GM21576 (cell line): ENCODE data around the gene SRPX2.
A peak's percentile ranks its signal among the peaks of the same experiment; 100 is the strongest.

ENCODE experiments used
- ATAC-seq: cut with Tn5 transposase; IDR thresholded peaks from one replicate; pipeline ENCODE4 v1.9.1; 2021; ENCODE audit warnings: mild to moderate bottlenecking, moderate library complexity; ENCODE audit not compliant: unreplicated experiment

Gene SRPX2, protein sequence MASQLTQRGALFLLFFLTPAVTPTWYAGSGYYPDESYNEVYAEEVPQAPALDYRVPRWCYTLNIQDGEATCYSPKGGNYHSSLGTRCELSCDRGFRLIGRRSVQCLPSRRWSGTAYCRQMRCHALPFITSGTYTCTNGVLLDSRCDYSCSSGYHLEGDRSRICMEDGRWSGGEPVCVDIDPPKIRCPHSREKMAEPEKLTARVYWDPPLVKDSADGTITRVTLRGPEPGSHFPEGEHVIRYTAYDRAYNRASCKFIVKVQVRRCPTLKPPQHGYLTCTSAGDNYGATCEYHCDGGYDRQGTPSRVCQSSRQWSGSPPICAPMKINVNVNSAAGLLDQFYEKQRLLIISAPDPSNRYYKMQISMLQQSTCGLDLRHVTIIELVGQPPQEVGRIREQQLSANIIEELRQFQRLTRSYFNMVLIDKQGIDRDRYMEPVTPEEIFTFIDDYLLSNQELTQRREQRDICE

DNA sequence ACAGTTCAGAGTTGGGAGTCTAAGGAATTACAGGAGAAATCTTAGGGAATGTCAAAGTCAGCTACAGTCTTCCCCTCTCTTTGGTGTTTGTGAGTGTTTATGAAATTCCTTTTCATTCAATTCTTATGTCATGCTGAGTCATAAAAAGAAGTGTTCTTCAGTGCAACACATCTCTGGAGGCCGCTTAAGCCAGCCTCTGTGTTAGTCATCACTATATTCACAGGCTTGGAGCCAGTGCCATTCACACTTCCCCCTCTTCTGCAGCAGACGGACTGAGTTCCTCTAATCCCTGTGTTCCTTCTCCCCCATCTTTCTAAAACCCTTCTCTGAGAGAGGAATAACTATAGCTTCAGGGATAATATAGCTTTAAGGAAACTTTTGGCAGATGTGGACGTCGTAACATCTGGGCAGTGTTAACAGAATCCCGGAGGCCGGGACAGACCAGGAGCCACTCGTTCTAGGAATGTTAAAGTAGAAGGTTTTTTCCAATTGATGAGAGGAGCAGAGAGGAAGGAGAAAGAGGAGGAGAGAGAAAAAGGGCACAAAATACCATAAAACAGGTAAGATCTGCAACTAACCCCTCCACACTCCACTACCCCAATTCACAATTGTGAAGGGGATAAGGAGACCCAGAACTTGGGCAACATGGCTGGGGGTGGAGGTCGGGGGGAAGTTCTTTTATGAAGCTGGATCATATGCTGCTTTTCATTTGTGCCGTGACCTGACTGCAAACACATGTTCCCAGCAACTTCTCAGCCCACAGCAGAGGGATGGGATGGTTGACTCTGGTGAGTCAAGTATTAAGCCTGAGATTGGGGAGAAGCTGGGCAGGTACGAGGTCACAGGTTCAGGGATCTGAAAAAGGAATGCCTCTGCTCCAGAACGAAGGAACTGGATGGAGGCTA, at the start of gene SRPX2:
TSS of gene SRPX2 (plus strand) at position 244 of the 905 bp plus-strand sequence. CDS start 2,124 bp downstream, outside the sequence.
- ATAC-seq = no peak

DNA sequence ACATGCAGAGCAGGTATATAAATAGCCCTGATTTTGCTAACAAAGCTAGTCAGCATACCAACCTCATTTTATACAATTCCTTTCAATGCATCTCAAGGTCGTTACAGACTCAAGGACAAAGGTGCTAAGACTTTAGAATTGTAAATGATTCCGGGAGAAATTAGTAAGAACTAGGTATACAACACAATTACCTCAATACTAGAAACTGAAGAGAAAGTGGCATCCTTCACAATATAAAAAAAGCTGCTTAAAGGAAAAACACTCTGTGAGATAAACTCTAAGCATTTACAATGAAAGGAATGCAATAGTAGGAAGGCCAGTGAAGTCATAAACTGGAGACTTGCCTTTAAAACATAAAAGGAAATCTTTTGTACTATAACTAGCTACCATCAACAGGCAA, 47.4 kb upstream of the SRPX2 start:
- ATAC-seq = no peak

DNA sequence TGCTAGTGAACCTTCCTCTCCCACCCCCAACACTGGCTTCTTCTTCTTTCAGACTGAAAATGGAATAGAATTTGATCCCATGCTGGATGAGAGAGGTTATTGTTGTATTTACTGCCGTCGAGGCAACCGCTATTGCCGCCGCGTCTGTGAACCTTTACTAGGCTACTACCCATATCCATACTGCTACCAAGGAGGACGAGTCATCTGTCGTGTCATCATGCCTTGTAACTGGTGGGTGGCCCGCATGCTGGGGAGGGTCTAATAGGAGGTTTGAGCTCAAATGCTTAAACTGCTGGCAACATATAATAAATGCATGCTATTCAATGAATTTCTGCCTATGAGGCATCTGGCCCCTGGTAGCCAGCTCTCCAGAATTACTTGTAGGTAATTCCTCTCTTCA, 44.5 kb upstream of the SRPX2 start:
- ATAC-seq = no peak

DNA sequence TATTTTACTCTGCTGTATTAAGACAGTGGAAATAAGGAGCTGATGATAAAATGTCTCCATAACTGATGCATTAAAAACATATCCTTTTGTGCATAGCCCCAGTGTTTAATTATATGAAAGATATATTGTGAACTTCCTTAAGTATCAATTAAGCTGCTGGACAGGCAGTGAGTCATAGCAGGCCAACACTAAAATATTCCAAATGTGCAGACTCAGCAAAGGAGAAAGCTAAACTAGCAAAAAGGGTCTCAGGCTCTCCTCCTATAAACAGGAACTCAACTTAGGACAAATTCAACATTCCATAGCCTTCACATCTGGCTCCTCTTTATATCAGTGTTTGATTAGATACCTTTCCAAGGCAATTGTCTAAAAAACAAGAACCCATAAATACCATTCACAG, 43.7 kb upstream of the SRPX2 start:
- no peak for ATAC-seq

DNA sequence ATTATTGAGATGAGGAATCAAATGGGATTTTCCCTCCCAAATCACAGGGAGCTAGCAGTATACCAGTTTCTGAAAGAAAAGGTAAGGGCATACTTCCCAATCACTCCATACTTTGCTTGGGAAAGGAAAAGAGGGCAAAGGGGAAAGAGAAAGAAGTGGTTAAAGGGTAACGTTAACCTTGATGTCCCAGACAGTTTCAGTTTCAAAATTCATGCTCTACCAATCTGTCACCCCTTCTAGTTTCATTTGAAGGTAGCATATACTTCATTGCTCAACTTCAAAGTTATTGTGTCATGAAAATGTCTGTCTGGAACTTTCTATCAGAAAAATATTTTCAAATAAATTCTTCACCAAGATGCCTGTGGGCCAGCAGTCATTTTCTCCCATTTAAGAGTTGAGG, 43.2 kb upstream of the SRPX2 start:
- no peak for ATAC-seq

DNA sequence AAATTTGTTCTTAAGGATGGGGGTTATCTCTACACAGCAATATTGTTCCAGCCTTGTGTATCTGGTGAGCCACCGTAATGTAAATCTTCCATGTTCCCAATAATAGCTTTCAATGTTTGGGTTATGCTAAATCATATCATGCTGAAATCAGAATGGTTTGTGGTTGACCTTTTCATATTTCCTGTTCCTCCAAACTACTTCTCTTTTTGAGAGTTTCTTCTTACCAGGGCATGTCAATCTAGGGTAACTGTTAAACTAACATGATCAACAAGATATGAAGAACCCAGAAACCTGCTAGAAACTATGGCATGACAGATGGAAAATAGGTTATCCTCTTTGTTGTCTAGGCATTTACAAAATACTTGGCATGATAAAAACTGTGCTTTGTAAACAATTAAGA, 37.2 kb upstream of the SRPX2 start:
- no peak for ATAC-seq

DNA sequence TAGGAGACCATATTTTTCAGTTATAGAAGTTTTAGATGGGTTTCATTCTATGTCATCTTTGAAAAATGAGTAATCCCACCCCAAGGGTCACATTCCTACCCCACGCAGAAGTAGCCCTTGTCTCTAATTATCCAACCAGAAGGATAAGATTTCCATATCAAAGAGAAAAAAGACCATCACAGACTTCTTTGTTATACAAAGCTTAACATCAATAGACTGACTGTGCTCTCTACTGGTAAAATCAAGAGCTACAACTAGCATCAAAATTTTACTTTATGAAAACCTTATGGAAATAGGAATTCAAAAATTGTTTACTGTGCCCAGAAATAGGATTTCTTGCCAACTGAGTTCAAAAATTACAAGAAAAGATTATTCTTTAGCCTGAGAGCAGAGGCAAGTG, 34.4 kb upstream of the SRPX2 start:
- ATAC-seq = no peak

DNA sequence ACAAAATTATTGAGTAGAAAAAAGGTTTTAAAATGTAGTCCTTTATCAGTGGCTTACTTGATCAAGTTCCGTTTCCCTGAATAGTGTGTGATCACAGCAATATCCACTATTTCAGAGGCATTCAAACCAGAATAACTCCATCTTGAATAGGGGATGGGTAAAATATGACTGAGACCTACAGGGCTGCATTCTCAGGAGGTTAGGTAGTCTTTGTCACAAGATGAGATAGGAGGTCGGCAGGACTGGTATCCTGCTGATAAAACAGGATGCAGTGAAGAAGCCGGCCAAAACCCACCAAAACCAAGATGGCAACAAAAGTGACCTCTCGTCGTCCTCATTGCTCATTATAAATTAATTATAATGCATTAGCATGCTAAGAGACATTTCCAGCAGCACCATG, 32.0 kb upstream of the SRPX2 start:
- no peak for ATAC-seq

DNA sequence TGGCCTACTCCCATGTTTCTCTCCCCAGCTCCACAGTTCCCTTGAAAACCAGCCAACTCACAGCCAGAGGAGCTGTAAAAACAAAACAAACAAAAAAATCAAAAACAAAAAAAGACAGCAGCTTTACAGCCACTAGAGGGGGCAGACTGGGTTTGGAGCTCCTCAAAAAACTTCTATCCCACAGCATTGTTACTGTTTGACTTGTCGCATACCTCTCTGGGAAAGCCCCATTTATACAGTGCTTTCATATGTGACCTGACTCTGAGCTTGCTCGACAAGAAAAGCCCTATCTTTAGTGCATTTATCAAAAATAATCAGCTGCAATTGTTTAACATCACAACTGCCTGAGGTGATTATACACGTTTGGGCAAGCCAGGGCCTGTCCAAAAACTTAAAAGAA, 29.0 kb upstream of the SRPX2 start:
- peak; percentile 98 for ATAC-seq

DNA sequence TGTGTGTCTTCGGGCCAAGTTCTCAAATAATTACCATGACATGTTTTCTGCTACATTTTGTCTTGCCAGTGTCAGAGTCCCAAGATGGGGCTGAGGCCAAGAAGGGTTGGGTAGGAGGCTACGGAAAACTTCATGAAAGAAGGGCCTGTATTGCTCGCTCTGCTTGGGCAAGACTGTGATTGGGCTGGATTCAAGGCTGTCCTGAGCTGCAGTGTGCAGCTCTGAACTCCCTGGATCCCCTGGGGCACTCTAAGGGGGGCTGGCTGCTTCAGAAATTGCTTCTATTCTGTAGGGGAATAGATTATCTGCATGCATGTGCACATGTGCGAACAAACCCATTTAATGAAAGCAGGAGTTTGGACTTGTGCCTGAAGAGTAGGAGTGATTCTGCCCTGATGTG, 21.0 kb upstream of the SRPX2 start:
- no peak for ATAC-seq

DNA sequence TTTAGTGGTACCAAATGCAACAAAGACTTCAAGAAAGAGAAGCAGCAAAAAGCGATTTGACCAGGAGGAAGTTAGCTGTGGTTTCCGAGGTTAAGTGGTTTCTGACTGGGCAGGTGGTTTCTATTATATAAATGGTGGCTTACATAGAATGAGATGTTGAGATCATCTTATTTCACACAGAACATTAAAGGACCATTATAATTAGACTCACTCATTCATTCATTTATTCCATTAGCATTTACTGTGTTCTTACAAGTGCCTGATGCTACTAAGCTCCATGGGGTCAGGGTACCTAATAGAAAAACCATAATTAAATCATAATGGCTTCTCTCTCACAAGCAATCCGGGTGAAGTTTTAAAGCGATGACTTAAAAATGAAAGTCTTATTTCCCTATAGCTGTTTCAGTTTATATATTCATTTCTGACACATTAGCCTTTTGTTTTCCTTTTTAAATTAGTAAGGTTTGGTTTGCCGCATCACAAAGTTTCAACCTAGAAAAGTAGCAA, 18.0 kb upstream of the SRPX2 start:
- peak; percentile 94 for ATAC-seq

DNA sequence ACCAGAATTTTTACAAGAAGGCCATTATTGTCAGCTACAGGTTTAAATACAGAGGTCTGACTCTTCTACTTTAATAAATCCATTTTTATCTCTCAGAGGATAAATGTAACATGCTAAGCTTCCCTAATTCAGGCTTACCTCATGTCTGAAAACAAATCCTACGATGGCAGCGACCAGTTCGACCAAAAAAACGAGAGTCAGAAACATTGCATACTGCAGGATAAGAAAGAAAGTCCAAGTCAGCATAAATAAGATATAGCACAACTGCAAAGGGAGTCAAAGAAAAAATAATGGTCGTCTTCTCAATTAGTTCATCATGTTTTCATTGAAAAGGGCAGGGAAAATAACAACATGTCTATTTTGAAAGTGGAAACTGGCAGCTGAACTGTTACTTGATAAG, 9.0 kb upstream of the SRPX2 start:
- ATAC-seq = no peak

DNA sequence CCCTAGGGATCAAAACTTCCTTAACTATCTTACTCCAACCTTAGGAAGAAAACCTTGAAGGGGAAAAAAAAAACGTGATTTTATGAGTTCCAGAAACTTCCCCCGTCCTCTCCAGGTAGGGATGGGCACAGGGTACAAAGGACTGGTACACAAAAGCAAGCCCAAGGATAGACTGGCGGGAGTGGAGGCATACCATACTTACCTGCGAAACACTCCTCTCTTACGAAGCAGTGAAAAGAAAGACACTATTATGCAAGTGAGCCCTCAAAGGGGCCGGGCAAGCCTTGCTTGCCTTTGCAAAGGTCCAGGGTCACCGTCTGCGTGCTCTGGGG, 8.0 kb upstream of the SRPX2 start:
- ATAC-seq = no peak

DNA sequence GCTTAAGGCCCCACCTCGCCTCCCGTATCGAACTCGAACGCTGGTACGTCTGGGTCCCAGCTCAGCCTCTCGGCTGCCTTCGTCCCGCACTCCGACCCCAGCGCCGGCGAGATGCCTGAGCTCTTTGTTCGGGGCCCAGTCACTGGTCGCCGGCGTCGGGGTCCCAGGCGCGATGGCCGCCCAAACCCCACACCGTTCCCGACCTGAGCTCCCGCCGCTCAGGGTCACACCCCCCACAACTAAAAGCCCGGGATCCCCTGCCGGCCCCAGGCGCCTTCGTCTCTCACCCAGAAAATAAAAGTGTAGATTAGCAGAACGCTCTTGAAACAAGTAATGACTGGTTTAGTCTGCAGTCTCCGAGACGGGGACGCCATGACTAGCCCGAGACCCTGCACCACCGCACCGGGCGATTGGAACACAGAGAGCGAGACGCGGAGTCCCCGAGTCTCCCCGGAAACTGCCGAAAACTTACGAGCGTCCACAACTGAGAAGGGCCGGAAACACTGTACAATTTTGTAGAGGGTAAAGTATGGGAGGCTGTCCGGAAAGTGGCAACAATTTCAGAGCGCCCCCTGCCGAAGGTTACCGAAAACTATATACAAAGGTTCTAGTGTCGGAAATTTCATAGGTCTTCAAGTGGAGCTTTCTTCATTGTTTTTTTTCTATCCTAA, 7.5 kb upstream of the SRPX2 start, which contains the start of gene TSPAN6:
TSS of gene TSPAN6 (minus strand) at position 486 of the 671 bp plus-strand sequence. CDS start at position 374, 112 bp downstream.
- ATAC-seq = peak; percentile 77

DNA sequence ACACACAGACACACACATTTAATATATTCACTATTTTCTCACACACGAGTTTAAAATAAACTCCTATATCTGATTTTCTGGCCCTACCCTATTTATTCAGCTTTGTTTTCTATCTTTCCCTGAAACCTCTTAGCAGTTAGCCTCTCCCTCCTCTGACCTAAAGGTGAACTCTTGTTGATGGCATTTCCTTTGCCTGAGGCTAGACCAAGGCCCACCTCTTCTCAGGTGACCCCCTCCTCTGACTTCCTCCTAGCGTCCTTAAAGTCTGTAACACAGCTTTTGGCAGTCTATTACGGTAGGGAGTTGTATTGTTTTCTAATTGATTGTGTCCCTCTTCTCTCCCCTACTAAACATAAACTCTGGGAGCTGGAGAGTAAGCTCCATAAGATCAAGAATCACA, 1.7 kb upstream of the SRPX2 start:
- no peak for ATAC-seq

DNA sequence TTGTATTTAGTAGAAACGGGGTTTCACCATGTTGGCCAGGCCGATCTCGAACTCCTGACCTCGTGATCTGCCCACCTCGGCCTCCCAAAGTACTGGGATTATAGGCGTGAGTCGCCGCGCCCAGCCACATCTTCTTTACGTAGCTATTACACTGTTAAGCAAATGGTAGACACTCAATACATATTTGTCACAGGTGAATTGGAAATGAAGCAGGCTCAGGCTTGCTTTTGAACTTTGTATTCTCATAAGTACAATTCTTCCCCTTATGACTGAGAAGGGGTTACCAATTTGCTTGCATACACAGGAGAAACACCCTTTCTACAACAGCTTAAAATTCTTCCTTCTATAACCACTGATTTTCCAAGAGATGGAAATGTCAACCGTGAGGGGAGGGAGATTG, 787 bp upstream of the SRPX2 start:
- ATAC-seq = no peak

DNA sequence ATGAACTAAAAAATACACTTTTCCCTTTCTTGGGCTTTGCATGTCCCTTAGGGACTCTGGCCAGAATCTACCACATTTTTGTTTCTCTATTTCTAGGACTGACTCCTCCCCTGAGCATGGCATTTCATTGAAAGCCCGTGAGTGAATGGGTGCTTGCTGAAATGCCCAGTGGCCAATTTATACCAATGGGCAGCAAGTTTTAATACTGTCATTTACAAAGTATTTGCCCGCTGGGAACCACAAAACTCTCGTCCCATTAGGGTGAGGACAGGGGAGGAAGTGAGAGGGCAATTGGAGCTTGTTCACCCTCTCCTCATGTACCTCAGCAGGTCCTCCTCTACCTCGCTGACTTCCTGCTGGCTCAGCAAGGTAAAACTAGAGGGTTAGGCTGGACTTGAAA, 1.1 kb downstream of the SRPX2 start:
- no peak for ATAC-seq

DNA sequence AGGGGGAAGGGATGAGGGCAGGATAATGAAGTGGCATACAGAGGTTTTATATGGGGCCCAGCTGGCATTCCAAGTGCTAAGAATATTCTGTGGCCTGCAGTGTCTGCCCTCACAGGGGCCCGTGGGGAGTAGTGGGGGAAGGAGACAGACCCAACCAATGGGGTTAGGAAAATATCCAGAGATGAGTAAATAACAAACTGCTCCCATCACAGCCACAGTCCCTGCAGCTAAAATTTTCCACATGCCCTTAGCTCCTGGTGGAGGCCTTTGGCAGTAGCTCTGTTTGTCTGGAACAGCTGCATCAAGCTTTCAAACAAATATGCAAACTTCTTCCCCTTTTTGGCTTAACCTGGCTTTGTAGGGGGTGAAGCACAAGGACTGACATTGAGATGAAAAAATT, 3.1 kb downstream of the SRPX2 start:
- ATAC-seq = no peak

DNA sequence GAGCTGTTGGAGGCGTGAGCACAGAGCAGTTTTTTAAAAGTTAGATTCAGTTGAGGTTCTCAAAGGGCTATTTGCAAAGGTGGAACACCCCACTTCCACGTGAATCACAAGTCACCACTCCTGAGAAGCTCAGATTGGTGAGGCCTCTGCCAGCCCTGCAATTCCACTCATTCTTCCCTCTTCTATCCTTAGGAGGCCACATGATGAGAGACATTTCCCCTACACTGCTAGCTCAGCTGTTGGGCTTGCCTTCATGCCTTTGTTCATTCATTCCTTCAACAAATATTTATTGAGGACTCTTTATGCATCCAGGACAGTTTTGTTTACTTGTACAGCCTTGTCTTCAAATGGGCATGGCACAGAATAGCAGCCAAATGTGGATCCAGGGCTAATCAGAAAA, 3.7 kb downstream of the SRPX2 start:
- no peak for ATAC-seq

DNA sequence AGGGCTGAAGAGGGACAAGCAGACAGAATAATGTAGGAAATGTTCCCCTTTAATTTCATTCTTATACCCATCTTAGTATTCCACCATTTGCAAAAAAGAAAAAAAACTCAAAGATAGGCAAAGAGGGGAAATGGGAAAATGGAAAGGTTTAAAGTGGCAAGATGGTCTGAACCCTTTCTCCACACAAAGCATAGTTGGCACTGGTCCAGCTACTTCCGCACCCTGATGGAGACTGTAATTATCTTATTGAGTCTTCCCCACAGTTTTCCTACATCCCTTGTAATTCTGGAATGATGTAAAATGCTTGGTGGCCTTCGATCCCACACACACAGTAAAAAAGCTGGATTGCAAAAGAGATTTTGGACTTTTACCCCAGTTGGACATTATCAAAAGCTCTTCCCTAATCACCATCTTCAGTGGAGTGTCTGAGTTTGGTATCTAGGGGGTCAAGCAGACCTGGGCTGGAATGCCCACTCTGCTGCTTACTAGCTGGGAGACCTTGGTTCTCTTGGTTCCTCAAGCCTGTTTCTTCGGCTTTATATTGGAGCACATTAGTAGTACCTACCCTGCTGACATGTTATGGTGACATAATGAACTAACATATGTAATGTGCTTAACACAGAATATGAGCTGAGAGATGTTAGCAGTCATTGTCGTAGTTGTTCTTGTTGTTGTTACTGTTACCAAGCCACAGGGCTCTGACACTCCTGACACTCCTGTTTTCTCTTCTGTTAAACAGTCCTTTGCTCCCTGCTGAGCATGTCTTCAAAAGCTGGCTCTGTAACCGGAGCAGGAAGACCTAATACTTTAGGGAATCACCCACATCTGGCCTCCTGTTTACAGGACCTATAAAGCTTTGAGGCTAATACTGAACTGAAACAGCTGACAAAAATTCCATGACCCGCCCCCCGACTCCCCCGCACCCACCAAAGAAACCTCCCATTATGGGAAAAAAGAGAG, 4.7 kb downstream of the SRPX2 start:
- ATAC-seq = no peak
